Mucosa of stomach (tissue), 1 donor: ENCODE results near the gene STAC.

Experiments
- H3K27me3 ChIP-seq: one replicate; pipeline ENCODE4 v1.7.0; 2013; ENCODE audit warnings: mild to moderate bottlenecking, low read length; ENCODE audit not compliant: control insufficient read depth, insufficient read depth
- H3K36me3 ChIP-seq: one replicate; pipeline ENCODE4 v1.7.0; 2013; ENCODE audit warnings: low read length; ENCODE audit not compliant: control insufficient read depth, insufficient read depth
- H3K4me1 ChIP-seq: one replicate; pipeline ENCODE4 v1.7.0; 2013; ENCODE audit warnings: mild to moderate bottlenecking, low read length; ENCODE audit not compliant: control insufficient read depth, insufficient read depth
- H3K4me3 ChIP-seq: one replicate; pipeline ENCODE4 v1.7.0; 2013; ENCODE audit warnings: low read length
- H3K9ac ChIP-seq: one replicate; pipeline ENCODE4 v1.7.0; 2013; ENCODE audit warnings: mild to moderate bottlenecking, low read length, moderate library complexity
- H3K9me3 ChIP-seq: one replicate; pipeline ENCODE4 v1.7.0; 2013; ENCODE audit warnings: mild to moderate bottlenecking, low read length, moderate library complexity; ENCODE audit not compliant: control insufficient read depth
- donor health status: Pancreatic carcinoma.

Gene STAC, protein sequence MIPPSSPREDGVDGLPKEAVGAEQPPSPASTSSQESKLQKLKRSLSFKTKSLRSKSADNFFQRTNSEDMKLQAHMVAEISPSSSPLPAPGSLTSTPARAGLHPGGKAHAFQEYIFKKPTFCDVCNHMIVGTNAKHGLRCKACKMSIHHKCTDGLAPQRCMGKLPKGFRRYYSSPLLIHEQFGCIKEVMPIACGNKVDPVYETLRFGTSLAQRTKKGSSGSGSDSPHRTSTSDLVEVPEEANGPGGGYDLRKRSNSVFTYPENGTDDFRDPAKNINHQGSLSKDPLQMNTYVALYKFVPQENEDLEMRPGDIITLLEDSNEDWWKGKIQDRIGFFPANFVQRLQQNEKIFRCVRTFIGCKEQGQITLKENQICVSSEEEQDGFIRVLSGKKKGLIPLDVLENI

DNA sequence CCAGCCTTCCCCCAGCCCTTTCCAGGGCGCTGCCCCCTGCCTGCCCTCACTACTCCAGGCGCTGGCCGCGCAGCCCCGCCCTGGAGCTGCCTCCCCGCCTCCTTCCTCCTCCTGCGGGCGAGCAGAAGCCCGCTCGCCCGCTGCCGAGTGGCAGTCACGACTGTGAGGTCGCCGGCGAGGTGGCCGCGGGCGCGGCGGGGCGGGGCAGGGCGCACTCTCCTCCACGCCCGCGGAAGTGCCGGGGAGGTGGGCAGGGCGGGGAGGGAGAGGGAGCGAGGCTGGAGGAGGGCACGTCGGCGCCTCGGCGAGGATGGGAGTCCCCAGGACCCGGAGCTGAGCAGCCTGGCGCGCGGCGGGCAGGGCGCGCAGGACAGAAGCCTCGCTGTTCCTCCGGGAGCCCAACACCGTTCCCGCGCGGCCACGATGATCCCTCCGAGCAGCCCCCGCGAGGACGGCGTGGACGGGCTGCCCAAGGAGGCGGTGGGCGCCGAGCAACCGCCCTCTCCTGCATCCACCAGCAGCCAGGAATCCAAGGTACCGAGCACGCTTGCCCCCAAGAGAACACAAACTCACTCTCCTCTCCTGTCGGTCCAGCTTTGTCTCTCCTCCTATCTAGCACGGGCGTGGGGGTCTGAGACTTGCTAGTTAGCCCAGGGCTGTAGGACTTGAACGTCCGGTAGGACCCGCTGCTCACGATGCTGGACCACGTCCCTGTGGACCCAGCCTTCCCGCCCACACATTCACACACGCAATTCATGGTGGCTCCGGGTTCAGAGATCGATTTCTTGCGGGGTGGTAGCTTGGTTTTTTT, at the start of gene STAC:
Gene STAC, plus strand, starts transcription at position 284 of the 811 bp plus-strand sequence. Its CDS starts 140 bp downstream, at position 424.
- Histone ChIP-seq H3K9me3 (no peaks in the 10 kb centered on the region), H3K4me1 (no peaks in the 10 kb centered on the region), H3K9ac (no peak within 1 kb of the TSS), H3K27me3 (peaks cover 13% of the 10 kb centered on the region), H3K36me3 (no peaks in the 10 kb centered on the region), H3K4me3 (no peak within 1 kb of the TSS)

DNA sequence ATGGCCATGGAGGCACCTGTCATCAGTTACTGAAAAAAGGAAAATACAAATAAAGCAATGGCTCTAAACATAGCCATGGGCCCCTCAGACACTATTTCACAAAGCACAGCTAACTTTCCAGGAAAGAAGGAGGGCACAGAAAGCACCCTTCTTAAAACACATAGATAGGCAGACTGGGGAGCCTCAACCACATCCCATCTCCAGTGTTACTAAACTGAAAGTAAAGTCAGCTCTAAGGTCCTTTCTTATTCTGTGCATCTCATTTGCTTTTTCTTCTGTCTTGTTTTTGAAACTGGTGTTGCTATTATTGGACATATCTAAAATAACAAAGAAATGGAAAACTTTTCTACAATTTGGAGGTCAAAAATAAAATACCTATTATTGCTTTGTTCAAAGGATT, 48.2 kb upstream of the STAC start:
- H3K9ac ChIP-seq = no peak overlapping the region
- no peaks in the 10 kb centered on the region for H3K9me3 ChIP-seq
- no peaks in the 10 kb centered on the region for H3K4me1 ChIP-seq
- no peaks in the 10 kb centered on the region for H3K27me3 ChIP-seq
- H3K4me3 ChIP-seq = no peak overlapping the region
- no peaks in the 10 kb centered on the region for H3K36me3 ChIP-seq

DNA sequence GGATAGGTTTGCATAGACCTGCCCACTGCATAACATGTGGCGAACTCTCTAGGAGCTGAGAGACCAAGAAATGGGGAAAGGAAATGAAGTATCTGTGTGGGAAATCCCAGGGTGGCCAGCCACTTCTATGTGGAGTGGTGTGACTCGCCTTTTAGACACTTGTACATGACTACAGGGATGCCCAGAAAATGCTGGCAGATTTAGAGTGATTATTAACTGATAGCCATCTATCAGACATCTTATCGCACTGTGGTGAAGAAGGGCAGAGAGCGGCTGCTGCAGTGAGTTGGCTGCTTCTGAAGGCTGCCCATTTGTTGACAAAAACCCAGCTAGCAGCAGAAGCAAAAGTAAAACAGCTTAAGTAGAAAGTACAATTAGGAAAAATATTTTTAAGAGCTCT, 18.1 kb upstream of the STAC start:
- H3K9me3 ChIP-seq = no peaks in the 10 kb centered on the region
- no peak overlapping the region for H3K4me3 ChIP-seq

DNA sequence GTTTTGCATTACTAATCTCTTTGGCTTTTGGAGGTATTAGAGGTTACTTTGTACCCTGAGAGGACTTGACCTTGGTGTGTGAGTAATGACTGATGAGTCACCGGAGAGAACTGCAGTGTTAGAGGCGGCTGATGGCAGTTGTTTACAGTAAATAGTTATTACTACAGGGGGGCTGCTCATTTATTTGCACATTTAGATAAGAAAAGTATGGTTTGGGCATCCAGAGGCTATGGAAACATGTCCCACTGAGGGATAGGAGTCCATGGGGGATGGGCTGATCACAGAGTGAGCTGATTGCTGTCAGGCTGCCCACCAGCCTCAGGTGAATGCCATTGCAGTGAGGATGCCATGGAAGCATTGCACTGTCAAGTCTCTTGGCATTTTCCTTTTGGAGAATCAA, 17.3 kb upstream of the STAC start:
- Histone ChIP-seq H3K9me3 (no peaks in the 10 kb centered on the region), H3K36me3 (no peaks in the 10 kb centered on the region), H3K9ac (no peak overlapping the region), H3K27me3 (no peaks in the 10 kb centered on the region), H3K4me1 (no peaks in the 10 kb centered on the region), H3K4me3 (no peak overlapping the region)

More for the DNA sequence above, 18.1 kb upstream of the STAC start:
- H3K36me3 ChIP-seq = no peaks in the 10 kb centered on the region
- H3K9ac ChIP-seq = no peak overlapping the region
- no peaks in the 10 kb centered on the region for H3K27me3 ChIP-seq
- H3K4me1 ChIP-seq = no peaks in the 10 kb centered on the region

DNA sequence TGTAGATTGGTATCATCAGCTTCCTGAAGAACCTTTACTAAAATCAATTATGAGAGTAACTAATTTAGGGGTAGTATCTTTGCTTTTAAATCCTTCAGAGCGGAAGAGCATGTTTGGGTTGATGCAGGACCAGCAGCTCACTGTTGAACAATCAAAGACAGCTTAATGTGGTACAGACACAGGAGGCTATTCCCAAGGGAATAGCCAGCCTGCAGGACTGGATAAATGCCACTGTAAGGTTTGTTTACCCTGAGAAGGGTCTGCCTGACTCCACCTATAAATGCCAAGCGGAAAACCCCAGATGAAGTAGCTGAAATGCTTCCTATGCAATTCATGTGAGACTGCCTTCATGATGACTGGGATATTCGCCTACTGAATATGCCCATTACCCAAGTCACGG, 16.0 kb upstream of the STAC start:
- Histone ChIP-seq H3K9ac (no peak overlapping the region), H3K9me3 (no peaks in the 10 kb centered on the region), H3K4me3 (no peak overlapping the region), H3K4me1 (no peaks in the 10 kb centered on the region), H3K27me3 (no peaks in the 10 kb centered on the region), H3K36me3 (no peaks in the 10 kb centered on the region)

DNA sequence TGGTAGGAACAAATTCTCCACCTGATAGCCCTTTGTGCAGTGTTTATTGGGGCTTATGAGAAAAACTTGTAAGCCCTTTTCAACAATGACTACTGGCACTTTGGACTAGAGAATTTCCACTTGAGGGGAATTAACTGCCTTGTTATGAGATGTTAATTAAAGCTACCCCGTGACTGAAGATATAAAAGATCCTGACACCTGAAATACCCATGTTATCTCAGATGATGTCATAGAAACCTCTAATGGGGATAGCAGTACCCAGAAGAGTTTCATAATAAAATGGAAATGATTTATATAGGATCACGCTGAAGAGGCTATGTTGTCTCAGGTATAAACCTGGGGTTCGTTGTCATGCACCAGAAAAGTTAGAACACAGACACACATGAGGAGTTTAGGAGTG, 14.5 kb upstream of the STAC start:
- Histone ChIP-seq H3K9ac (no peak overlapping the region), H3K27me3 (no peaks in the 10 kb centered on the region), H3K4me1 (no peaks in the 10 kb centered on the region), H3K9me3 (no peaks in the 10 kb centered on the region), H3K36me3 (no peaks in the 10 kb centered on the region), H3K4me3 (no peak overlapping the region)

DNA sequence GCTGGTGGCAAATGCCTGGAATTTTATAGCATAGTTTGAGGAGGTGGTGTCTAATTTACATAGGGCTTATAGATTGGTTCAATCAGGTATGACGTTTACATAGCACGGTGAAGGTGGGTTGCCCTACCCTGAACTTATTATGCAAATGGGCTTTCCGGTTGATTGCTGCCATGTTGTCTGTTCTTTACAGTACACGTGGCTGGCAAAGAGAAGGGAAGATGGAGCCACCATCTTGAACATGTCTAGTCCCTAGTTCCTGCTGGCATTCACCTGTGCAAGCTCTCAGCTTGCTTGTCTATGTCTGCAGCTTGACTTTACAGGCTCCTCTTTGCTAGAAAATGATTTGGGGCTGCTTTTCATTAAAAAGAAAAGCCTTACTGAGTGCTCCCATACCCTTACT, 14.0 kb upstream of the STAC start:
- Histone ChIP-seq H3K4me3 (no peak overlapping the region), H3K9ac (no peak overlapping the region), H3K27me3 (no peaks in the 10 kb centered on the region), H3K4me1 (no peaks in the 10 kb centered on the region), H3K9me3 (no peaks in the 10 kb centered on the region), H3K36me3 (no peaks in the 10 kb centered on the region)

DNA sequence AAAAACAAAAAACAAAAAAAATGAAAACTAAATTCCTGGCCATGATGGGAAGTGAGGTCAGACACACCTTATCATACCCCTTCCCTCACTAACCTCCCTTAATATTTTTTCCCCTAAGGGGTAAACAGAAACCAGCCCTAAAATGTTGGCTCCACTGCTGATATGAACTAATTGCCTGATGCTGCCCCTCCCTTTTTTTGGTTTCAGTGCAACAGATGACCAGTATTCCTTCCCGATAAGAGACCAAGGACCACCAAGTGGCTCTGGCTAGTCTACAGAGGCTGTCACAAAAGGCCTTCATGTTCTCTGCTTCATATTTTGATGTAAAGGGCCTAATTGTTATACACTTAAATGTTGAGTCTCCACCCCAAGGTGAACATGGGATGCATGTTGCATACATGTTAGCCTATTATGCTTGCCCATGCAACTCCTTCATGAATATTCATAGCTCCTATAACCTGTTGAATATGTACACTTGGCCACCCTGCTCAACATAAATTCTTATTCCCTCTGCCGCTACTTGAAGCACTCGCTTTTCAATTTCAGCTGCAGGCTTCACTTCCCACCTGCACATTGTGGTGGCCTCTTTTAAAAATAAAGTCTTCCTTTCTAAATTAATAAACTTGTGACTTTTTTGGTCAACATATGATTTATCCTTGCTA, 12.3 kb upstream of the STAC start:
- Histone ChIP-seq H3K9ac (no peak overlapping the region), H3K4me3 (no peak overlapping the region), H3K4me1 (no peaks in the 10 kb centered on the region), H3K9me3 (no peaks in the 10 kb centered on the region), H3K36me3 (no peaks in the 10 kb centered on the region), H3K27me3 (no peaks in the 10 kb centered on the region)

DNA sequence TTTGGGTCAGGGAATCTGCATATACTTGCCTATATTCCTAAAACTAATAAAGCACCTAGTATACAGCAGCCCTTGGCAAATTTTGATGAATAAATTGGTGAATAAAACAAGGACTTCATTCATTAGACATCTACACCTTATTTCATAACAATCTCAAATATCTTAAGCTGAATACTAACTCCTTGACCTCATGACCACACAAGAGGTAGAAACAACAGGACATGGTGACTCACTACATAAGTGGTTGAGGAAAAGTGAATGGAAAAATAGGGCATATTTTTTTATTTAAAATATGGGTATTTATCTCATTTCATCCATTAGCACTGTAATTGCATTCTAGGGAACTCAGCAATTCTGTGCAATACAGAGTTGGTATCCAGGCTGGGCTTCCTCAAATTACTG, 7.8 kb upstream of the STAC start:
- Histone ChIP-seq H3K4me3 (no peak overlapping the region), H3K27me3 (no peaks in the 10 kb centered on the region), H3K4me1 (no peaks in the 10 kb centered on the region), H3K36me3 (no peaks in the 10 kb centered on the region), H3K9ac (no peak overlapping the region), H3K9me3 (no peaks in the 10 kb centered on the region)

DNA sequence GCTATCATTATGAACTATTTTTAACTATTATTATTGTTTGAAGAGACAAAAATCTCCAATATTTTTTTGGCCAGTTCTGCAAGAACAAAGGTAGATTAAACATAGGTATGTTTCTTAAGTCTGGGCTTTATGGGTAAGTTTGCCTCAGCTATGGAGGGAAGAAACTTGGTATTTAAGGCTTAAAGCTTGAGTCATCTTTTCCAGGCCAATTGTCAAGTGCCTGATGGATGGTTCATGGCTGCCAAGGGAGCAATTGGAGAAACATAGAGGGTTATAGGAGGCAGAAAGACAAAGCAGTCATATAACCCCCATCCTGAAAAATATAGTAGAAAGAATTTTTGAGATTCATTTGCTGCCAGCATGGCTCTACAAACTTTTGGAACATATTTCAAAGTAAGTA, 7.2 kb upstream of the STAC start:
- no peak overlapping the region for H3K4me3 ChIP-seq
- H3K4me1 ChIP-seq = no peaks in the 10 kb centered on the region
- H3K9ac ChIP-seq = no peak overlapping the region
- H3K27me3 ChIP-seq = no peaks in the 10 kb centered on the region
- H3K36me3 ChIP-seq = no peaks in the 10 kb centered on the region
- no peaks in the 10 kb centered on the region for H3K9me3 ChIP-seq

DNA sequence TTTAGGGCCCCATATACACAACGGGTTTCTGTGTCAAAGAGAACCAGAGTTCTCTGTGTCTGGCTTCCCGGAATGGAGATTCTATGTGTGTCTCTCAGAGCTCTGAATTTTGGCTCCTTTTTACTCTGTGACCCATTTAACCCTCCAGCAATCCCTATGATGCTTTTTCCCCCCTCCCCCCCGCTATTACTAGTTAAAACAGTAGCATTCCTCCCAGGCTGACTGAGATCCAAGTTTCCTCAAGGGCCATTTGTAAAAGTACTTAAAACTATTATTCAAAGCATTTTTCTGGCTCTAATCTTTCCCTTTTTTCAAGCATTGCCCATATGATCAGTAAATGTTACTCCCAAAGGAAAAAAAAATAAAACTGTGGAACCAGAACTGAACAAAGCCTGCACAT, 6.6 kb upstream of the STAC start:
- no peaks in the 10 kb centered on the region for H3K9me3 ChIP-seq
- H3K36me3 ChIP-seq = no peaks in the 10 kb centered on the region
- H3K27me3 ChIP-seq = no peaks in the 10 kb centered on the region
- H3K4me3 ChIP-seq = no peak overlapping the region
- H3K9ac ChIP-seq = no peak overlapping the region
- no peaks in the 10 kb centered on the region for H3K4me1 ChIP-seq

DNA sequence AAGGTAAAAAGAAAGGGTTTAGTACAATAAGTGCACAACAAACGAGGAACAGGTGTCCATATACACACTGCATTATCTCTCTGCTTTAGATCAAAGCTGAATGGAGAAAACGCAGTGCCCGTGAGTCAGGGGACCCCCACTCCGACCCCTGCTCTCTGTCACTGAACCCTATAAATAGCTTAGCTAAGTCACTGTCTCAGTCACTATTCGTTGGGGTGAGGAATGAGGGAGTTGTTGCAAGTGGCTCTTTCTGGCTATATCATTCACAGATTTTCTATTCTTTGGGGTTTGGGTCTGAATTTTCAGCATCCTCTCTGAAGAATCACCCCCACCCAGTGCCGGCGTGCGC, 458 bp upstream of the STAC start:
- Histone ChIP-seq H3K4me1 (no peaks in the 10 kb centered on the region), H3K9me3 (no peaks in the 10 kb centered on the region), H3K36me3 (no peaks in the 10 kb centered on the region), H3K9ac (no peak overlapping the region), H3K27me3 (peaks cover 13% of the 10 kb centered on the region), H3K4me3 (no peak overlapping the region)
